HG02852 (cell line): ENCODE data around the gene RAMP3.

Source experiments
- ATAC-seq: cut with Tn5 transposase; IDR thresholded peaks from one replicate; pipeline ENCODE4 v1.9.1; 2021; ENCODE audit warnings: mild to moderate bottlenecking, moderate library complexity; ENCODE audit not compliant: unreplicated experiment

Gene RAMP3

GRCh38 chr7:45219801-45220435 is 62.3 kb downstream of the RAMP3 start:
- ATAC-seq = no peak

- ATAC-seq = no peak
Observed at GRCh38 chr7:45220846-45221618, 63.4 kb downstream of the RAMP3 start.

GRCh38 chr7:45221896-45222604 is 64.5 kb downstream of the RAMP3 start:
- ATAC-seq = no peak

GRCh38 chr7:45223078-45223477 is 65.5 kb downstream of the RAMP3 start:
- ATAC-seq = no peak

GRCh38 chr7:45223728-45224630 is 66.4 kb downstream of the RAMP3 start:
- no peak for ATAC-seq

- ATAC-seq = no peak
Observed at GRCh38 chr7:45224832-45225231, 67.2 kb downstream of the RAMP3 start.

GRCh38 chr7:45225311-45225947 is 67.8 kb downstream of the RAMP3 start:
- ATAC-seq = no peak

GRCh38 chr7:45225948-45226335 is 68.4 kb downstream of the RAMP3 start:
- no peak for ATAC-seq

- ATAC-seq = no peak
Observed at GRCh38 chr7:45229156-45229920, 71.7 kb downstream of the RAMP3 start.

- no peak for ATAC-seq
Observed at GRCh38 chr7:45230083-45230482, 72.5 kb downstream of the RAMP3 start.

GRCh38 chr7:45230611-45231165 is 73.1 kb downstream of the RAMP3 start:
- ATAC-seq = no peak

GRCh38 chr7:45233249-45233775 is 75.7 kb downstream of the RAMP3 start:
- ATAC-seq = no peak
